Measurements from ENCODE around the gene OR2W1.

The OR2W1 gene

GRCh38 chr6:29051680-29052079, 6.7 kb upstream of the OR2W1 start:
- Histone ChIP-seq H3K4me1 (ENCODE audit: insufficient read depth, insufficient read length) (no peaks in the 10 kb centered on the region), H3K4me3 (ENCODE audit: insufficient read length, low read depth) (no peak overlapping the region), H3K9ac (ENCODE audit: insufficient read length, low read depth) (no peak overlapping the region), H3K9me3 (ENCODE audit: insufficient read depth, low read length) (no peaks in the 10 kb centered on the region), H3K27me3 (ENCODE audit: insufficient read depth, insufficient read length) (no peaks in the 10 kb centered on the region), H3K36me3 (ENCODE audit: insufficient read depth, insufficient read length, low read length) (no peaks in the 10 kb centered on the region)
- TF ChIP-seq SUZ12 (IDR thresholded peaks at IDR 0.05; ENCODE audit: extremely low read depth, insufficient read depth, insufficient read length), result no peak
- TF ChIP-seq ZNF274 (IDR thresholded peaks at IDR 0.05; ENCODE audit: low read depth, low read length), result no peak
- TF ChIP-seq YY1 (IDR thresholded peaks at IDR 0.05; ENCODE audit: insufficient read depth, insufficient read length), result no peak
- DNase-seq (ENCODE audit: low read depth, low spot score), result no peak

GRCh38 chr6:29035951-29036350, 9.0 kb downstream of the OR2W1 start:
- H3K4me3 ChIP-seq (ENCODE audit: insufficient read length, low read depth), result no peak overlapping the region
- TF ChIP-seq ZNF274 (IDR thresholded peaks at IDR 0.05; ENCODE audit: low read depth, low read length), result no peak
- TF ChIP-seq SUZ12 (IDR thresholded peaks at IDR 0.05; ENCODE audit: extremely low read depth, insufficient read depth, insufficient read length), result no peak
- TF ChIP-seq YY1 (IDR thresholded peaks at IDR 0.05; ENCODE audit: insufficient read depth, insufficient read length), result no peak
- H3K4me1 ChIP-seq (ENCODE audit: insufficient read depth, insufficient read length), result no peaks in the 10 kb centered on the region
- no peak for DNase-seq (ENCODE audit: low read depth, low spot score)
- no peaks in the 10 kb centered on the region for H3K36me3 ChIP-seq (ENCODE audit: insufficient read depth, insufficient read length, low read length)
- no peaks in the 10 kb centered on the region for H3K9me3 ChIP-seq (ENCODE audit: insufficient read depth, low read length)
- no peaks in the 10 kb centered on the region for H3K27me3 ChIP-seq (ENCODE audit: insufficient read depth, insufficient read length)
- H3K9ac ChIP-seq (ENCODE audit: insufficient read length, low read depth), result no peak overlapping the region

DNA sequence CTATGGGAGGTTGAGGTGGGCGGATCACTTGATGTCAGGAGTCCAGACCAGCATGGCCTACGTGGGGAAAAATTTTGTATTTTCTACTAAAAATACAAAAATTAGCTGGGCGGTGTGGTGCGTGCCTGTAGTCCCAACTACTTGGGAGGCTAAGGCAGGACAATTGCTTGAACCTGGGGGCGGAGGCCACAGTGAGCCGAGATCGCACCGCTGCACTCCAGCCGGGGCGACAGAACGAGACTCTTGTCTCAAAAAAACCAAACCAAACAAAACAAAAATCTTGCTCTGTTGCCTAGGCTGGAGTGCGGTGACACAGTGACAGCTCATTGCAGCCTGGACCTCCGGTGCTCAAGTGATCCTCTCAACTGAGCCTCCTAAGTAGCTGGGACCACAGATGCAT, 16.2 kb downstream of the OR2W1 start:
- DNase-seq (ENCODE audit: low read depth, low spot score), result no peak
- Histone ChIP-seq H3K36me3 (ENCODE audit: insufficient read depth, insufficient read length, low read length) (no peaks in the 10 kb centered on the region), H3K9me3 (ENCODE audit: insufficient read depth, low read length) (no peaks in the 10 kb centered on the region), H3K9ac (ENCODE audit: insufficient read length, low read depth) (no peak overlapping the region), H3K27me3 (ENCODE audit: insufficient read depth, insufficient read length) (no peaks in the 10 kb centered on the region), H3K4me1 (ENCODE audit: insufficient read depth, insufficient read length) (no peaks in the 10 kb centered on the region), H3K4me3 (ENCODE audit: insufficient read length, low read depth) (no peak overlapping the region)
- no peak for TF ChIP-seq SUZ12 (IDR thresholded peaks at IDR 0.05; ENCODE audit: extremely low read depth, insufficient read depth, insufficient read length)
- no peak for TF ChIP-seq YY1 (IDR thresholded peaks at IDR 0.05; ENCODE audit: insufficient read depth, insufficient read length)
- TF ChIP-seq ZNF274 (IDR thresholded peaks at IDR 0.05; ENCODE audit: low read depth, low read length), result no peak

- no peaks in the 10 kb centered on the region for H3K27me3 ChIP-seq (ENCODE audit: insufficient read depth, insufficient read length)
- TF ChIP-seq SUZ12 (IDR thresholded peaks at IDR 0.05; ENCODE audit: extremely low read depth, insufficient read depth, insufficient read length), result no peak
- no peak for TF ChIP-seq ZNF274 (IDR thresholded peaks at IDR 0.05; ENCODE audit: low read depth, low read length)
- no peak for TF ChIP-seq YY1 (IDR thresholded peaks at IDR 0.05; ENCODE audit: insufficient read depth, insufficient read length)
- H3K4me1 ChIP-seq (ENCODE audit: insufficient read depth, insufficient read length), result no peaks in the 10 kb centered on the region
- H3K4me3 ChIP-seq (ENCODE audit: insufficient read length, low read depth), result no peak overlapping the region
- H3K36me3 ChIP-seq (ENCODE audit: insufficient read depth, insufficient read length, low read length), result no peaks in the 10 kb centered on the region
- no peaks in the 10 kb centered on the region for H3K9me3 ChIP-seq (ENCODE audit: insufficient read depth, low read length)
- no peak for DNase-seq (ENCODE audit: low read depth, low spot score)
- H3K9ac ChIP-seq (ENCODE audit: insufficient read length, low read depth), result no peak overlapping the region
Measured at GRCh38 chr6:29025927-29026585, 18.9 kb downstream of the OR2W1 start.

DNA sequence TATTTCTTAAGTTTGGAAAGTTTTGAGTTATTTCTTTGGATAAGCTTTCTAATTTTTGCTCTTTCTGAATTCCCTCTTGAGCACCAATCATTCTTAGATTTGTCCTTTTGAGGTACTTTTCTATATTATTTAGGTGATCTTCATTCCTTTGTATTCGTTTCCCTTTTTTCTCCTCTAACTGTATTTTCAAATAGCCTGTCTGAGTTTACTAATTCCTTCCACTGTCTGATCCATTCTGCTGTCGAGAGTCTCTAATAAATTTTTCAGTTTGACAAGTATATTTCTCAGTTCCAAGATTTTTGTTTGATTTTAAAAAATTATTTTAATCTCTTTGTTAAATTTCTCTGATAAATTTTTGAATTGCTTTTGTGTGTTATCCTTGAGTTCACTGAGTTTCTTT, 23.5 kb downstream of the OR2W1 start:
- Histone ChIP-seq H3K9me3 (ENCODE audit: insufficient read depth, low read length) (no peaks in the 10 kb centered on the region), H3K27me3 (ENCODE audit: insufficient read depth, insufficient read length) (no peaks in the 10 kb centered on the region), H3K4me1 (ENCODE audit: insufficient read depth, insufficient read length) (no peaks in the 10 kb centered on the region), H3K9ac (ENCODE audit: insufficient read length, low read depth) (no peak overlapping the region), H3K4me3 (ENCODE audit: insufficient read length, low read depth) (no peak overlapping the region), H3K36me3 (ENCODE audit: insufficient read depth, insufficient read length, low read length) (no peaks in the 10 kb centered on the region)
- TF ChIP-seq ZNF274 (IDR thresholded peaks at IDR 0.05; ENCODE audit: low read depth, low read length), result no peak
- no peak for TF ChIP-seq YY1 (IDR thresholded peaks at IDR 0.05; ENCODE audit: insufficient read depth, insufficient read length)
- TF ChIP-seq SUZ12 (IDR thresholded peaks at IDR 0.05; ENCODE audit: extremely low read depth, insufficient read depth, insufficient read length), result no peak
- no peak for DNase-seq (ENCODE audit: low read depth, low spot score)

- Histone ChIP-seq H3K27me3 (ENCODE audit: insufficient read depth, insufficient read length) (peaks cover 4% of the 10 kb centered on the region), H3K9ac (ENCODE audit: insufficient read length, low read depth) (no peak overlapping the region), H3K4me1 (ENCODE audit: insufficient read depth, insufficient read length) (no peaks in the 10 kb centered on the region), H3K9me3 (ENCODE audit: insufficient read depth, low read length) (peaks cover 11% of the 10 kb centered on the region; the same call in 1 of the 2 replicates), H3K4me3 (ENCODE audit: insufficient read length, low read depth) (no peak overlapping the region), H3K36me3 (ENCODE audit: insufficient read depth, insufficient read length, low read length) (no peaks in the 10 kb centered on the region)
- TF ChIP-seq ZNF274 (IDR thresholded peaks at IDR 0.05; ENCODE audit: low read depth, low read length) (no peak), SUZ12 (IDR thresholded peaks at IDR 0.05; ENCODE audit: extremely low read depth, insufficient read depth, insufficient read length) (no peak), YY1 (IDR thresholded peaks at IDR 0.05; ENCODE audit: insufficient read depth, insufficient read length) (no peak)
- DNase-seq (ENCODE audit: low read depth, low spot score), result no peak
Measured at GRCh38 chr6:29019629-29020028, 25.3 kb downstream of the OR2W1 start.

- Histone ChIP-seq H3K9ac (ENCODE audit: insufficient read length, low read depth) (no peak overlapping the region), H3K4me3 (ENCODE audit: insufficient read length, low read depth) (no peak overlapping the region), H3K36me3 (ENCODE audit: insufficient read depth, insufficient read length, low read length) (no peaks in the 10 kb centered on the region), H3K9me3 (ENCODE audit: insufficient read depth, low read length) (peaks cover 14% of the 10 kb centered on the region; the same call in 1 of the 2 replicates), H3K4me1 (ENCODE audit: insufficient read depth, insufficient read length) (no peaks in the 10 kb centered on the region), H3K27me3 (ENCODE audit: insufficient read depth, insufficient read length) (peaks cover 8% of the 10 kb centered on the region)
- no peak for TF ChIP-seq YY1 (IDR thresholded peaks at IDR 0.05; ENCODE audit: insufficient read depth, insufficient read length)
- TF ChIP-seq SUZ12 (IDR thresholded peaks at IDR 0.05; ENCODE audit: extremely low read depth, insufficient read depth, insufficient read length), result no peak
- TF ChIP-seq ZNF274 (IDR thresholded peaks at IDR 0.05; ENCODE audit: low read depth, low read length), result no peak
- DNase-seq (ENCODE audit: low read depth, low spot score), result no peak
Measured at GRCh38 chr6:29017428-29017802, 27.6 kb downstream of the OR2W1 start.
